Thyroid gland (tissue), 4 donors: ENCODE results near the gene CDYL2. TPM values are rescaled to one million over a fixed set of nuclear protein-coding genes. Genes with fewer than 3 reads are reported as not detected.

Experiments used
- DNase-seq, 2 donors: peaks; one replicate each; pipeline ENCODE4 v3.0.0-alpha.2; 2019
- H3K27ac ChIP-seq, 3 donors: fragments of 200-600 bp; sonication (generic); 1 replicate in 2 of 3; 2 replicates in 1 of 3; pipeline ENCODE4 v1.5.1; 2016 to 2019; ENCODE audit warnings: mild to moderate bottlenecking in 1 of 3, moderate library complexity in 1 of 3
- H3K27me3 ChIP-seq: fragments of 200-600 bp; sonication (generic); one replicate; pipeline ENCODE4 v1.5.1; 2019
- H3K36me3 ChIP-seq, 2 donors: fragments of 200-600 bp; sonication (generic); one replicate each; pipeline ENCODE4 v1.5.1; 2016 to 2019
- H3K4me1 ChIP-seq, 2 donors: fragments of 200-600 bp; sonication (generic); one replicate each; pipeline ENCODE4 v1.5.1; 2017 to 2019
- H3K4me3 ChIP-seq, 3 donors: fragments of 200-600 bp; sonication (generic); replicated peaks in 1 of 3; 1 replicate in 2 of 3; 2 replicates in 1 of 3; pipeline ENCODE4 v1.5.1; 2016; ENCODE audit warnings: mild to moderate bottlenecking in 1 of 3
- H3K9me3 ChIP-seq: fragments of 200-600 bp; sonication (generic); one replicate; pipeline ENCODE4 v1.5.1; 2017
- POLR2A ChIP-seq, 2 donors: fragments of 450-650 bp; IDR thresholded peaks; one replicate each; pipeline ENCODE4 v1.6.1; 2017; ENCODE audit warnings: antibody characterized with exemption in 2 of 2, mild to moderate bottlenecking in 2 of 2, moderate library complexity in 1 of 2
- WGBS, 2 donors: methylation state at CpG; one replicate each; pipeline ENCODE4 v1.1.5; 2017; 5-methylcytosine and 5-hydroxymethylcytosine counted together
- intact Hi-C: fragments of 100-400 bp; cut with DNase I; formaldehyde crosslinking; loops from one replicate; pipeline ENCODE4 v1.15.1; 2023
- total RNA-seq, 4 donors: library from RNA; depleted of rRNA; stranded (reverse); fragments of >200 nt; gene quantifications; one replicate each; pipeline ENCODE4 v1.2.3, GENCODE V29; 2016
- TF ChIP-seq, protein P1 (sequence below), 6 experiments: fragments of 200-600 bp in 3 of 6; fragments of 450-650 bp in 3 of 6; sonication (generic) in 3 of 6; IDR thresholded peaks; one replicate each; pipeline ENCODE4 v1.5.1; 2016 to 2019; ENCODE audit warnings: antibody characterized with exemption in 6 of 6, mild to moderate bottlenecking in 2 of 6, inconsistent platforms in 1 of 6, moderate library complexity in 1 of 6

The CDYL2 gene
- total RNA-seq, 4 donors from 2014 or later, result 3.6 to 14.2 (median 5.3) TPM

DNA sequence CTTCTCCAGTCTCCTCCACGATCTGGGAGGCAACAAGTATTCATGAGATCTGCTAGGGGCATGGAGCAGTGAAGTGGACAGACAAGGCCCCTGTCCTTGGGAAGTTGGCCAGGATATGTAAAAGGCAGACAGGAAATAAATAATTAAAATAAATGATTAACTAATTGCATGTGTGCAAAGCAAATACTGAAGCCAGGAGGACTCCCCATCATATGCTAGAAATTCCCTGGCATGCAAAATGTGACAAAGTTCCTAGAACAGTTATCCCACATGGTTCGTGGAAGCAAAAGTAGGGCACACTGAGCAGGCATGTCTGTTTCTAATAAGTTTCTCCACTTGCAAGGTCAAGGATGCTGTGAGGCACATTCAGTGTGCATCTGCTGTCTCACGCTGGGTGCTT, 86.8 kb downstream of the CDYL2 start:
- Histone ChIP-seq H3K4me3 (no peak overlapping the region), H3K27ac (no peak overlapping the region), H3K27me3 (no peaks in the 10 kb centered on the region), H3K36me3 (no peaks in the 10 kb centered on the region), H3K9me3 (no peaks in the 10 kb centered on the region), H3K4me1 (no peaks in the 10 kb centered on the region)
- no peak for TF ChIP-seq POLR2A (IDR thresholded peaks at IDR 0.05)
- TF ChIP-seq, protein P1, sequence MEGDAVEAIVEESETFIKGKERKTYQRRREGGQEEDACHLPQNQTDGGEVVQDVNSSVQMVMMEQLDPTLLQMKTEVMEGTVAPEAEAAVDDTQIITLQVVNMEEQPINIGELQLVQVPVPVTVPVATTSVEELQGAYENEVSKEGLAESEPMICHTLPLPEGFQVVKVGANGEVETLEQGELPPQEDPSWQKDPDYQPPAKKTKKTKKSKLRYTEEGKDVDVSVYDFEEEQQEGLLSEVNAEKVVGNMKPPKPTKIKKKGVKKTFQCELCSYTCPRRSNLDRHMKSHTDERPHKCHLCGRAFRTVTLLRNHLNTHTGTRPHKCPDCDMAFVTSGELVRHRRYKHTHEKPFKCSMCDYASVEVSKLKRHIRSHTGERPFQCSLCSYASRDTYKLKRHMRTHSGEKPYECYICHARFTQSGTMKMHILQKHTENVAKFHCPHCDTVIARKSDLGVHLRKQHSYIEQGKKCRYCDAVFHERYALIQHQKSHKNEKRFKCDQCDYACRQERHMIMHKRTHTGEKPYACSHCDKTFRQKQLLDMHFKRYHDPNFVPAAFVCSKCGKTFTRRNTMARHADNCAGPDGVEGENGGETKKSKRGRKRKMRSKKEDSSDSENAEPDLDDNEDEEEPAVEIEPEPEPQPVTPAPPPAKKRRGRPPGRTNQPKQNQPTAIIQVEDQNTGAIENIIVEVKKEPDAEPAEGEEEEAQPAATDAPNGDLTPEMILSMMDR (IDR thresholded peaks at IDR 0.05), result no peak
- 84% methylated on average over 3 of the region's 3 CpGs for WGBS, 2 donors
- DNase-seq, result no peak
- intact Hi-C loops, result no loop called here

DNA sequence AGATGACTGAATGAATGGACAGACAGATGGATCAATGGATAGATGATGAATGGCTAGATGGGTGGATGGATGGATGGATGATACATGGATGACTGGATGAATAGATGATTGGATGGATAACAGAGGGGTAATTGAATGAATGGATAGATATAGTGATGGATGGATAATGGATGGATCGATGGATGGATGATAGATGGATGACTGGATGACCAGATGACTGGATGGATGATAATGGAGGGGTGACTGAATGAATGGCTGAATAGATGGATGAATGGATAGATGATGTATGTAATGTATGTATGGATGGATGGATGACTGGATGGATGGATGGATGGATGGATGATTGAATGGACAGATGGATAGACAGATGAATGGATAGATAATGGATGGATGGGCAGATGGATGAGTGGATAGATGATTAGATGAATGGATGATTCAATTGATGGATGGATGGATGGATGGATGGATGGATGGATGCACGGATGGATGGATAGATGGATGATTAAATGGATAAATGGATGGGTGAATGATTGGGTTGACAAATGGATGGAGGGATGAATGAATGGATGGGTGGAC, 87.7 kb downstream of the CDYL2 start:
- no peak for DNase-seq
- H3K36me3 ChIP-seq, result no peaks in the 10 kb centered on the region
- H3K4me3 ChIP-seq, result no peak overlapping the region
- intact Hi-C loops, result no loop called here
- no peak overlapping the region for H3K27ac ChIP-seq
- H3K4me1 ChIP-seq, result no peaks in the 10 kb centered on the region
- 86 to 90% methylated on average over 2 of the region's 2 CpGs for WGBS, 2 donors
- TF ChIP-seq, protein P1 (IDR thresholded peaks at IDR 0.05), result no peak
- no peak for TF ChIP-seq POLR2A (IDR thresholded peaks at IDR 0.05)
- H3K27me3 ChIP-seq, result no peaks in the 10 kb centered on the region
- no peaks in the 10 kb centered on the region for H3K9me3 ChIP-seq

DNA sequence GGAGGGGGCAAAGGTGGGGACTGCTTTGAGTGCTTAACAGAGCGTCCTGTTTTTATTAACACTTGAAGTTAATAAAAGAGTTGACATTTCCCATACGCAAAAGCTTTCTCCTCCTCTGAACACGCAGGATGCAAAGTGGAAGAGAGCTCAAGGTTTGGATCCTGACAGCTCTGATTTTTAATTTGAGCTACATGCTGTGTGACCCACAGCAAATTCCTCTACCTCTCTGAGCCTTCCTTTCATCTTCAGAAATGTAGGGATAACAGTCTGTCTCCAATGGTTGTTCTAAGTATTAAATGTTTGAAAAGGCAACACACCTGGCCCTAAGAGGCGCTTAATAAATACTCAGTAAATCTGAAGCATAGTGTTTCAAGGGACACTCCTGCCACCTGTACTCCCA, 93.0 kb downstream of the CDYL2 start:
- intact Hi-C loops, result no loop called here
- Histone ChIP-seq H3K4me3 (no peak overlapping the region), H3K36me3 (no peaks in the 10 kb centered on the region), H3K27me3 (no peaks in the 10 kb centered on the region), H3K27ac (no peak overlapping the region), H3K9me3 (no peaks in the 10 kb centered on the region), H3K4me1 (no peaks in the 10 kb centered on the region)
- no peak for TF ChIP-seq POLR2A (IDR thresholded peaks at IDR 0.05)
- TF ChIP-seq, protein P1 (IDR thresholded peaks at IDR 0.05), result no peak
- no peak for DNase-seq
- WGBS, 2 donors, result 79 to 92% methylated on average over 4 of the region's 4 CpGs

DNA sequence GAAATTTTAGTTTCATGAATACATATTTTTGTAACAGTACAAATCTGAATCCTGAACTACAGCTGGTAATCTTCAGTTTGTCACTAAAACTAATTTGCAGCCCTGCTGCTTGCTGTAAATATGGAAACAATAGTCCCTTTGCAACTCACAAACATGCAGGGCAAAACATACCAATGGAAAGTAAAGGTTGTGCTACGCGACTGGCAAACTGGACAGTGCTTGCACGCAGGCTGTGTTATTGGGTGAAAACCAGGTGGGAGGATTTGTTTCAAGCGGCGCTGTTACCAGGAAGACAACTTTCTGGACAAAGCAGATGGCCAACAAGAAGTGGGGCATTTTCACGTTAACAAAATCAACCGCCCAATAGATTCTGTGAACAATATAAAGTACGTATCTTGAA, 93.5 kb downstream of the CDYL2 start:
- no peak for DNase-seq
- Histone ChIP-seq H3K27ac (no peak overlapping the region), H3K4me1 (no peaks in the 10 kb centered on the region), H3K9me3 (no peaks in the 10 kb centered on the region), H3K4me3 (no peak overlapping the region), H3K36me3 (no peaks in the 10 kb centered on the region), H3K27me3 (no peaks in the 10 kb centered on the region)
- WGBS, 2 donors, result 89 to 90% methylated on average over 8 of the region's 8 CpGs
- intact Hi-C loops, result no loop called here
- TF ChIP-seq POLR2A (IDR thresholded peaks at IDR 0.05), result no peak
- TF ChIP-seq, protein P1 (IDR thresholded peaks at IDR 0.05), result no peak

DNA sequence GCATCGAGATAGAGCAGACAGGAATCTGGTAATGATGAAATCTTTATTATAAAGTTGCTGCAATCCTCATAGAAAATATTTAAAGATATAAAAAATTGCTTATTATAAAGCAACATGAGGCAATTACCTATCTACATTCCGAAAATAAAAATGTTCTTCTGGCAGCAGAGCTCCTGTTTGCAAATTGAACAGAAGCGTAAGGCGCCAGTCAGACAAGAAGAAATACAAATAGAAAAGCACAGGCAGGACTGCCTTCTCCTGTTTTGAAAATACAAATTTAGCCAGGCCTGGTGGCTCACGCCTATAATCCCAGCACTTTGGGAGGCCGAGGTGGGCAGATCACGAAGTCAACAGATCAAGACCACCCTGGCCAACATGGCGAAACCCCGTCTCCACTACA, 95.6 kb downstream of the CDYL2 start:
- no peak for DNase-seq
- intact Hi-C loops, result no loop called here
- Histone ChIP-seq H3K36me3 (no peaks in the 10 kb centered on the region), H3K9me3 (no peaks in the 10 kb centered on the region), H3K27me3 (no peaks in the 10 kb centered on the region), H3K4me3 (no peak overlapping the region), H3K27ac (no peak overlapping the region), H3K4me1 (no peaks in the 10 kb centered on the region)
- TF ChIP-seq, protein P1 (IDR thresholded peaks at IDR 0.05), result no peak
- no peak for TF ChIP-seq POLR2A (IDR thresholded peaks at IDR 0.05)
- 96 to 98% methylated on average over 9 of the region's 9 CpGs for WGBS, 2 donors
